H1 (cell line): ENCODE data around the gene ARHGEF12. TPM values are rescaled to one million over a fixed set of nuclear protein-coding genes. Genes with fewer than 3 reads are reported as not detected.

ENCODE experiments used
- CBX8 ChIP-seq: fragments of 300-800, 300-1000 bp; sonication (generic); IDR thresholded peaks from 2 replicates; pipeline ENCODE4 v1.7.1; 2016; ENCODE audit warnings: low read depth, low read length, borderline replicate concordance
- KDM5A ChIP-seq: fragments of 200-600 bp; IDR thresholded peaks from 2 replicates; pipeline ENCODE4 v1.7.1; 2012; ENCODE audit warnings: mild to moderate bottlenecking, low read length, inconsistent platforms, mixed read lengths
- SIN3A ChIP-seq, 2 experiments: IDR thresholded peaks in 1 of 2; conservative IDR thresholded peaks in 1 of 2; 2 replicates each; pipeline ENCODE4 v1.6.1; 2011 to 2012; ENCODE audit warnings: low read length in 2 of 2, improper control_type of control experiment in 1 of 2, low read depth in 1 of 2, mild to moderate bottlenecking in 1 of 2
- SP1 ChIP-seq: IDR thresholded peaks from 2 replicates; pipeline ENCODE4 v1.6.1; 2011; ENCODE audit warnings: low read depth, low read length
- polyA plus RNA-seq, 7 experiments: library from polyadenylated mRNA; depleted of rRNA in 3 of 7; stranded (reverse) in 5 of 7; unstranded in 2 of 7; fragments of >200 nt in 5 of 7; fragments of 200-250 nt in 2 of 7; gene quantifications; 1 replicate in 5 of 7; 2 replicates in 1 of 7; 4 replicates in 1 of 7; pipeline versions ENCODE4 v1.2.1 to v1.2.3, GENCODE V29; 2011 to 2013; ENCODE audit warnings: missing spikeins in 2 of 7, mixed read lengths in 2 of 7
- total RNA-seq: library from RNA; stranded (reverse); fragmentation: NEBNext Ultra II Directional; extraction: Animal tissue kit (Norgen Biotek cat#: 25700); gene quantifications from 2 replicates; pipeline ENCODE4 v1.2.1, GENCODE V29; 2021
- TF ChIP-seq, protein P1 (sequence below): IDR thresholded peaks from 2 replicates; pipeline ENCODE4 v1.6.1; 2012; ENCODE audit warnings: inconsistent platforms

Gene ARHGEF12
- total and polyA plus RNA-seq, 2 of the 8 experiments (the other 6 are each of a cell fraction or from before 2014, with no cell fraction given) = 5.1 to 33.7 TPM

DNA sequence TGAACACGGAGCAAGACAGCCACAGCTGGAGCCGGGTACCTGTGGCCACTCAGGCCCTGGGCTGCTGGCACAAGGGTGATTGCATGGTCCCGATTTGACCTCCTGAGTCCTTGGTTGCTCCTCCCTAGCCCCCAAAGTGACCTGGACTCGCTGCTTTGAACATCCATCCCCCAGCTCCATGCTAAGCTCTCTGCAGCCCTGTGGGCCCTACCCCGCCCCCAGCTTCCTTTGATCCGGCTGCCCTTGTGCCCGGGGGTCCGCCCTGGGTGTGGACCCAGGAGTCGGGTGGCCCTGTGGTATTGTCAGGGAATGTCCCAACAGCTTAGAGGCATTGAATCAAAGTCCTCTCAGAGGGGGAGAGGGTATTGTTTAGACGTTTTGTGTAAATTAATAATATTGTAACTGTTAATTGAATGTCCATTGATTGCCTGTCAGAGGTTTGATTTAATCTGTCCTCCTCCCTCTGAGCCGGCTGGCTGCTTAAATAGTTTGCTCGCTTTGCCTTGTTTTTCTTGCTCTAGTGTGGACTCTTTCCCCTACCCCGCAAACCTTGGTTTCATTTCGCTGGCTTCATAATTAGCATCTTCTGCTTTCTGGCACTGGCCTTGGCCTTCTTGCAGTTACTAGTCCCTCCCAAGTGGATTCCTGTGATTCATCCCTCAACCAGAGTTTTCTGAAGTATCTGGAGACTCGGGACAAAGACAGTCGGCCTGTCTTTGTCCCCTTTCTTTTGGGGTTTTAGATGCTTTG is 196.0 kb downstream of the ARHGEF12 start (continued):
- no peak for TF ChIP-seq SIN3A (conservative IDR thresholded peaks at IDR 0.05 in 1 of 2, IDR thresholded peaks at IDR 0.05 in 1 of 2; ENCODE audit: low read depth in 1 of 2, low read length in 2 of 2)
- TF ChIP-seq, protein P1, sequence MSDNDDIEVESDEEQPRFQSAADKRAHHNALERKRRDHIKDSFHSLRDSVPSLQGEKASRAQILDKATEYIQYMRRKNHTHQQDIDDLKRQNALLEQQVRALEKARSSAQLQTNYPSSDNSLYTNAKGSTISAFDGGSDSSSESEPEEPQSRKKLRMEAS = no peak
- no peak for TF ChIP-seq KDM5A
- no peak for TF ChIP-seq CBX8
- no peak for TF ChIP-seq SP1
- TF ChIP-seq, all 59 proteins: peak for 0
